Fibroblast of lung (primary cell): ENCODE data around the gene C1QTNF1. TPM values are rescaled to one million over a fixed set of nuclear protein-coding genes. Genes with fewer than 3 reads are reported as not detected.

Experiments
- DNase-seq, 2 donors: peaks; one replicate each; pipeline versions ENCODE4 v3.0.0 to v3.0.0-alpha.2; 2010; ENCODE audit warnings: low read depth in 2 of 2
- H2AFZ ChIP-seq: 2 replicates; pipeline ENCODE4 v1.5.1; 2012; ENCODE audit warnings: low read length, control low read depth, inconsistent platforms
- H3K27ac ChIP-seq: 2 replicates; pipeline ENCODE4 v1.5.1; 2011; ENCODE audit warnings: low read length, control low read depth; ENCODE audit not compliant: insufficient read depth
- H3K27me3 ChIP-seq: 2 replicates; pipeline ENCODE4 v1.5.1; 2011; ENCODE audit warnings: mild to moderate bottlenecking, low read length; ENCODE audit not compliant: control insufficient read depth, insufficient read depth
- H3K36me3 ChIP-seq: 2 replicates; pipeline ENCODE4 v1.5.1; 2011; ENCODE audit warnings: low read length; ENCODE audit not compliant: control insufficient read depth, insufficient read depth
- H3K4me1 ChIP-seq: 2 replicates; pipeline ENCODE4 v1.5.1; 2011; ENCODE audit warnings: low read length; ENCODE audit not compliant: control insufficient read depth, insufficient read depth; ENCODE audit errors: extremely low read depth
- H3K4me2 ChIP-seq: 2 replicates; pipeline ENCODE4 v1.5.1; 2011; ENCODE audit warnings: low read length, control low read depth; ENCODE audit not compliant: insufficient read depth; ENCODE audit errors: extremely low read depth
- H3K4me3 ChIP-seq, 4 experiments: fragments of 200-600 bp in 1 of 4; sonication (generic) in 1 of 4; replicated peaks in 1 of 4; 2 replicates each; pipeline ENCODE4 v1.5.1; 2011 to 2016; ENCODE audit warnings: low read length in 4 of 4, low read depth in 3 of 4, mild to moderate bottlenecking in 3 of 4, control low read depth in 2 of 4, inconsistent platforms in 1 of 4, mixed read lengths in 1 of 4; ENCODE audit not compliant: insufficient read depth in 1 of 4; ENCODE audit errors: control extremely low read depth in 1 of 4
- H3K79me2 ChIP-seq: 2 replicates; pipeline ENCODE4 v1.5.1; 2012; ENCODE audit warnings: mild to moderate bottlenecking, low read length, inconsistent platforms; ENCODE audit not compliant: control insufficient read depth, insufficient read depth
- H3K9ac ChIP-seq: 2 replicates; pipeline ENCODE4 v1.5.1; 2011; ENCODE audit warnings: mild to moderate bottlenecking, low read length, control low read depth; ENCODE audit not compliant: insufficient read depth
- H3K9me3 ChIP-seq: 2 replicates; pipeline ENCODE4 v1.5.1; 2012; ENCODE audit warnings: low read depth, low read length; ENCODE audit not compliant: control insufficient read depth, insufficient read depth
- H4K20me1 ChIP-seq: 2 replicates; pipeline ENCODE4 v1.5.1; 2011; ENCODE audit warnings: low read length; ENCODE audit not compliant: control insufficient read depth, insufficient read depth; ENCODE audit errors: extremely low read depth
- CTCF ChIP-seq, 2 donors: IDR thresholded peaks in 1 of 2; conservative IDR thresholded peaks in 1 of 2; 1 replicate in 1 of 2; 2 replicates in 1 of 2; pipeline ENCODE4 v1.5.1; 2011 to 2012; ENCODE audit warnings: low read length in 2 of 2, control low read depth in 1 of 2, inconsistent platforms in 1 of 2, low read depth in 1 of 2, mild to moderate bottlenecking in 1 of 2
- EZH2 ChIP-seq: IDR thresholded peaks from 2 replicates; pipeline ENCODE4 v1.5.1; 2012; ENCODE audit warnings: low read length, control low read depth, mild to moderate bottlenecking; ENCODE audit errors: missing control alignments
- polyA minus RNA-seq: library from RNA; depleted of rRNA, polyadenylated mRNA; stranded (reverse); fragments of >200 nt; gene quantifications from 2 replicates; pipeline ENCODE4 v1.2.3, GENCODE V29; 2011; ENCODE audit warnings: low replicate concordance
- polyA plus RNA-seq, 2 donors: library from polyadenylated mRNA; depleted of rRNA in 1 of 2; stranded (reverse) in 1 of 2; unstranded in 1 of 2; fragments of >200 nt; gene quantifications; 2 replicates each; pipeline ENCODE4 v1.2.1, GENCODE V29; 2011 to 2012; ENCODE audit warnings: missing spikeins in 1 of 2
- total RNA-seq: library from RNA; depleted of rRNA; stranded (reverse); fragments of >200 nt; gene quantifications from 2 replicates; pipeline ENCODE4 v1.2.1, GENCODE V29; 2014

C1QTNF1 gene
- total RNA-seq (32.4 and 45.2 TPM in 2 replicates), polyA plus RNA-seq (15.0 and 15.7 TPM in 2 replicates), polyA minus RNA-seq (24.6 and 29.0 TPM in 2 replicates)
- 25.1 and 27.7 TPM in 2 replicates for polyA plus RNA-seq (2012)

DNA sequence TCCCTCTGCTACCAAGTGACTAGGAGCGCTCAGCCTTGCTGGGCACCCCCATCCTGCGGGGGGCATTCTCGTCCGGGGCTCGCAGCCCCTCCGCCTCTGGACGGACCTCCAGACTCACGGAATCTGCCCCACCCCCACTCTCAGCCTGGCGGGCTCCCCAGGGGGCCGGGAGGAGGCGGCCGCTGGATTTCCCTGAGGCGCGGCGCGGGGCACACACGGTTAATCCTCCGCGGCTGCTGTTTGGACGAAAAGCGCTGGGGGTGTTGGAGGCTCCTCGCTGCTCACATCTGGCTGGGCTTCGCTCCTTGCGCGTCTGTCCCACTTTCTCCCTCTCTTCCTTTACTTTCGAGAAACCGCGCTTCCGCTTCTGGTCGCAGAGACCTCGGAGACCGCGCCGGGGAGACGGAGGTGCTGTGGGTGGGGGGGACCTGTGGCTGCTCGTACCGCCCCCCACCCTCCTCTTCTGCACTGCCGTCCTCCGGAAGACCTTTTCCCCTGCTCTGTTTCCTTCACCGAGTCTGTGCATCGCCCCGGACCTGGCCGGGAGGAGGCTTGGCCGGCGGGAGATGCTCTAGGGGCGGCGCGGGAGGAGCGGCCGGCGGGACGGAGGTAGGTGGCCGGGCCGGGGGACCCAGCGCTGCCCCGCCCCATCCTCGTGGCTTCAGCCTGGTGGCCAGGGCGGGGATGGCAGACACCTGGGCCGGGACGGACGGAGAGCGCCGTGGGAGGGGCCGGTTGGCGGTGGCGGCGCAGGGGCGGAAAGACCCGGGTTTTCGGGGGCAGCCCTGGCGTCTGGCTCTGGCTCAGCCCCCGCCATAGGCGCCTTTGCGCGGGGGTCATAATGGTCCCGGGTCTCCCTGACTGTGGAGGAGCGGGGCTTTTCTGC is at the start of gene C1QTNF1:
Gene C1QTNF1 (plus strand): TSS at position 284 of the 886 bp plus-strand sequence. CDS start 19,800 bp downstream, outside the sequence.
- peaks cover 4% of the 10 kb centered on the region for H3K27me3 ChIP-seq
- no peak within 1 kb of the TSS for H3K27ac ChIP-seq
- TF ChIP-seq CTCF (conservative IDR thresholded peaks at IDR 0.05 in 1 of 2, IDR thresholded peaks at IDR 0.05 in 1 of 2; ENCODE audit: low read depth in 1 of 2, low read length in 2 of 2) = no peak
- TF ChIP-seq EZH2 = no peak
- H3K79me2 ChIP-seq = no peaks in the 10 kb centered on the region
- H2AFZ ChIP-seq = peak within 1 kb of the TSS; percentile 80
- H3K4me3 ChIP-seq = peak within 1 kb of the TSS; percentile 63 to 73 (median 66)
- H3K9ac ChIP-seq = peak within 1 kb of the TSS; percentile 39
- peak in 1 of 2 donors; percentile 52 for DNase-seq
- H3K4me1 ChIP-seq = peaks cover 29% of the 10 kb centered on the region
- H3K4me2 ChIP-seq = peak within 1 kb of the TSS; percentile 85
- H4K20me1 ChIP-seq = no peaks in the 10 kb centered on the region
- H3K36me3 ChIP-seq = no peaks in the 10 kb centered on the region
- no peaks in the 10 kb centered on the region for H3K9me3 ChIP-seq

- Histone ChIP-seq H3K9ac (no peak overlapping the region), H4K20me1 (no peaks in the 10 kb centered on the region), H3K4me3 (peak overlapping the region in 2 of 4 experiments; percentile 2 to 36), H3K79me2 (peaks cover 16% of the 10 kb centered on the region), H3K4me1 (peaks cover 29% of the 10 kb centered on the region), H2AFZ (no peak overlapping the region), H3K27me3 (no peaks in the 10 kb centered on the region), H3K4me2 (peak overlapping the region; percentile 45), H3K27ac (peak overlapping the region; percentile 52), H3K9me3 (no peaks in the 10 kb centered on the region), H3K36me3 (peaks cover 13% of the 10 kb centered on the region)
- TF ChIP-seq EZH2 = no peak
- no peak for TF ChIP-seq CTCF (conservative IDR thresholded peaks at IDR 0.05 in 1 of 2, IDR thresholded peaks at IDR 0.05 in 1 of 2; ENCODE audit: low read depth in 1 of 2, low read length in 2 of 2)
- DNase-seq = peak; percentile 75 to 92
Measured at GRCh38 chr17:78974635-78975591, 49.1 kb upstream of the C1QTNF1 start.
